Activated T-cell treated with anti-CD3 and anti-CD28 coated beads, Interleukin-2, amount 50 U/mL, for 24 hours (primary cell): ENCODE data around the gene NDN.

Source experiments
- DNase-seq: peaks from one replicate; pipeline ENCODE4 v3.0.0-alpha.2; 2020
- H3K27ac Mint-ChIP-seq: 2 replicates; pipeline ENCODE4 v1.8.0; 2020; ENCODE audit warnings: mild to moderate bottlenecking, mixed read lengths
- H3K27me3 Mint-ChIP-seq: 2 replicates; pipeline ENCODE4 v1.8.0; 2020; ENCODE audit warnings: mixed read lengths
- H3K36me3 Mint-ChIP-seq: 2 replicates; pipeline ENCODE4 v1.8.0; 2020; ENCODE audit warnings: low read depth, mixed read lengths
- H3K4me1 Mint-ChIP-seq: 2 replicates; pipeline ENCODE4 v1.8.0; 2020; ENCODE audit warnings: low read depth, mixed read lengths
- H3K4me3 Mint-ChIP-seq: 2 replicates; pipeline ENCODE4 v1.8.0; 2020; ENCODE audit warnings: mild to moderate bottlenecking, moderate library complexity, mixed read lengths
- H3K9me3 Mint-ChIP-seq: 2 replicates; pipeline ENCODE4 v1.8.0; 2020; ENCODE audit warnings: mixed read lengths

The NDN gene

GRCh38 chr15:23647421-23648370 lies 39.4 kb downstream of the NDN start, which contains the start of gene MAGEL2:
TSS of gene MAGEL2 (minus strand) at chr15:23647867. CDS start at chr15:23647742, 125 bp downstream.
- no peak for DNase-seq
- no peak within 1 kb of the TSS for H3K4me3 Mint-ChIP-seq
- H3K9me3 Mint-ChIP-seq, result no peaks in the 10 kb centered on the region
- H3K4me1 Mint-ChIP-seq, result no peaks in the 10 kb centered on the region
- no peak within 1 kb of the TSS for H3K27ac Mint-ChIP-seq
- H3K36me3 Mint-ChIP-seq, result no peaks in the 10 kb centered on the region
- H3K27me3 Mint-ChIP-seq, result peaks cover 16% of the 10 kb centered on the region

- no peak overlapping the region for H3K4me3 Mint-ChIP-seq
- no peak for DNase-seq
- peaks cover 16% of the 10 kb centered on the region for H3K27me3 Mint-ChIP-seq
- no peaks in the 10 kb centered on the region for H3K4me1 Mint-ChIP-seq
- no peaks in the 10 kb centered on the region for H3K9me3 Mint-ChIP-seq
- no peak overlapping the region for H3K27ac Mint-ChIP-seq
- H3K36me3 Mint-ChIP-seq, result no peaks in the 10 kb centered on the region
Observed at GRCh38 chr15:23647001-23647295, 40.2 kb downstream of the NDN start.

GRCh38 chr15:23646165-23647000 lies 40.7 kb downstream of the NDN start:
- peaks cover 16% of the 10 kb centered on the region for H3K27me3 Mint-ChIP-seq
- no peaks in the 10 kb centered on the region for H3K36me3 Mint-ChIP-seq
- H3K4me3 Mint-ChIP-seq, result no peak overlapping the region
- no peaks in the 10 kb centered on the region for H3K9me3 Mint-ChIP-seq
- H3K27ac Mint-ChIP-seq, result no peak overlapping the region
- no peaks in the 10 kb centered on the region for H3K4me1 Mint-ChIP-seq
- no peak for DNase-seq

- DNase-seq, result no peak
- H3K4me1 Mint-ChIP-seq, result no peaks in the 10 kb centered on the region
- peaks cover 16% of the 10 kb centered on the region for H3K27me3 Mint-ChIP-seq
- no peaks in the 10 kb centered on the region for H3K36me3 Mint-ChIP-seq
- H3K9me3 Mint-ChIP-seq, result no peaks in the 10 kb centered on the region
- no peak overlapping the region for H3K4me3 Mint-ChIP-seq
- no peak overlapping the region for H3K27ac Mint-ChIP-seq
Observed at GRCh38 chr15:23645371-23646164, 41.5 kb downstream of the NDN start.

- no peak for DNase-seq
- Mint-ChIP-seq H3K4me3 (no peak overlapping the region), H3K27me3 (peaks cover 16% of the 10 kb centered on the region), H3K36me3 (no peaks in the 10 kb centered on the region), H3K9me3 (no peaks in the 10 kb centered on the region), H3K27ac (no peak overlapping the region), H3K4me1 (no peaks in the 10 kb centered on the region)
Observed at GRCh38 chr15:23644829-23645228, 42.3 kb downstream of the NDN start.

- H3K27ac Mint-ChIP-seq, result no peak overlapping the region
- H3K4me3 Mint-ChIP-seq, result no peak overlapping the region
- H3K36me3 Mint-ChIP-seq, result no peaks in the 10 kb centered on the region
- no peaks in the 10 kb centered on the region for H3K4me1 Mint-ChIP-seq
- no peaks in the 10 kb centered on the region for H3K9me3 Mint-ChIP-seq
- DNase-seq, result peak; percentile 48
- H3K27me3 Mint-ChIP-seq, result peaks cover 9% of the 10 kb centered on the region
Observed at GRCh38 chr15:23642413-23643044, 44.6 kb downstream of the NDN start.
